GM21825 (cell line): Measurements from ENCODE around the gene C5orf58.
"Not testable (repeated sequence)": the region's sequence is repeated elsewhere in the genome, so short reads cannot be mapped to it uniquely, and the experiment has no call there.

ENCODE experiments used
- ATAC-seq: cut with Tn5 transposase; IDR thresholded peaks from one replicate; pipeline ENCODE4 v1.9.1; 2021; ENCODE audit warnings: mild to moderate bottlenecking, moderate library complexity; ENCODE audit not compliant: unreplicated experiment

Gene C5orf58

DNA sequence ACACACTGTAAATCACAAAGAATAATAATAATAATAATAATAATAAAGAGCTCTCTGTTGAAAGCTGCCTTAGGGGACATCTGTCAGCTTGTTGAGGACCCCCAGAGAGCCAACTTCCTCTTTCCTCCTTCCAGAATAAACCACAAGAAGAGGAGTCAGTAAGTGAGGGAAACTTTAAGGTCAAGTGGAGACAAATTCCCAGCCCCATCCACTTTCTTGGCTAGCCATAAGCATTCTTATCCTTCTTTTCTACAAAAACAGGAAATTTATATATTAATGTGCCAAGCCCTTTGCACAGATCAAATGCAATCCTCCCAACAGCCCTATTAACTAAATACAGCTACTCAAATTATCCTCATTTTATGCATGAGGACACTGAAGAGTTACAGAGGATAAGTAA, 9.4 kb upstream of the C5orf58 start:
- ATAC-seq: no peak

DNA sequence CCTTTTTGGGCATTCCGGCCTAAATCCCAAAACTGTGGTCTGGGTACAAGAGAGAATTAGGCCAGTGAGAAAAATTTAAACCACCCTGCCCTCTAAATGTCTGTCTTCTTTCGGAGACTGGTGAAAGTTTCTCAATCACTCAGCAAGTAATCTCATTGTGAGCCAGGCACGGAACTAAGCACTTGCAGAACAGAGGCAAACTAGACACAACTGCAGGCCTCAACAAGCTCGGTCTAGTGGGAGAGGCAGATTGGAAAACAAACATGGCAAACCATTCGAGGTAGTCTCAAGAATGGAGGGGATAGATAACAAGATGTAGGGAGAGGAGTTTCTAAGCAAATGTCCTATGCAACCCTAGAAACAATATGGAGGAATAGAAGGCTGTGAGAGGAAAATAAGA, 8.9 kb upstream of the C5orf58 start:
- ATAC-seq: no peak

- no peak for ATAC-seq
Measured at GRCh38 chr5:170225326-170226128, 7.3 kb upstream of the C5orf58 start.

- no peak for ATAC-seq
Measured at GRCh38 chr5:170226129-170226615, 6.6 kb upstream of the C5orf58 start.

DNA sequence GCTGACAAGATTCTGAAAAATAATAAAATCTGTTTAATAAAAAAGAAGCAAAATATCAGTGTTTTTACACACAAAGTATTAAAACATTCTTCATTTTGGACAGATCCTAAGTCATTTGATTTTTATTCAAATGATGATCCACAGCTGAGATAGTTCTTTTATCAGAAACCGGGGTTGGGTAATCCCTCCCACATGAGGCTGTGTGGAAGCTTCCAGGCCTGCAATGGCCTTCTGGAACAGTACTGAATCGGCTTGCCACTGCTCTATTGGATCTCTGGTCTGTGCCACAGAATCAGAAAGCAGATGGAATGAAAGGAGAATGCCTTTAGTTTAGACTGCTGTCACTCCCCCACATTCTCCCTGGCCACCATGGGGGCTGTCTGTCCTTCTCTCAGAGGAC, 6.1 kb upstream of the C5orf58 start:
- no peak for ATAC-seq

DNA sequence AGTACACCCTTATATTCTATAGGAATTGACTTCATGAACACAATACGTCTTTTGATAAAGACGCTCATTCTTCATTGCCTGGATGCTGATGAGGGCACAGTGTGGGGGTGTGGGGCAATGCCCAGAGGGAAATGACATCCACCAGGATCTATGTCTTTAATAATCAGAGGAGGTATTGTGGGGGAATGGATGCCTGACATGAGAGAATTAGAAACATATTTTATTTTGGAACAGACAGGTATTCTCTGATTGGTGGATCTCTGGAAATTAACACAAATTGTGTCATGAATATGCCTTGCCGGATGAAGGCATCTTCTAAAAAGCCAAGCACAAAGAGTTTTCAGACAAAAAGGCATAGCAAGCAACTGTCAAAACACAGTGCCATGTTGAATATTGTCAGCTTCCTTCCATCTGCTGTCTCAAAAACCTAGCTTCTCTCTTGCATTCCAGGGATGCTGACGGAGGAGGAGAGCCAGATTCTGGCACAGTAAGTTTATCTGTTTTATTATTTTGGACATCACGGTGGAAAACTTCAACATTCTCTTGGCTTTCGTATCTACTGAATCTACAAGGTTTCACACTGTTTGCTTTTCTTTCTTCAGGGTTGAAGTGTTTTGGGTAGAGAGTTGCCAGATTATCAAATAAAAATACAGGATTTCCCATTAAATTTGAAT, 3.9 kb upstream of the C5orf58 start:
- no peak for ATAC-seq

DNA sequence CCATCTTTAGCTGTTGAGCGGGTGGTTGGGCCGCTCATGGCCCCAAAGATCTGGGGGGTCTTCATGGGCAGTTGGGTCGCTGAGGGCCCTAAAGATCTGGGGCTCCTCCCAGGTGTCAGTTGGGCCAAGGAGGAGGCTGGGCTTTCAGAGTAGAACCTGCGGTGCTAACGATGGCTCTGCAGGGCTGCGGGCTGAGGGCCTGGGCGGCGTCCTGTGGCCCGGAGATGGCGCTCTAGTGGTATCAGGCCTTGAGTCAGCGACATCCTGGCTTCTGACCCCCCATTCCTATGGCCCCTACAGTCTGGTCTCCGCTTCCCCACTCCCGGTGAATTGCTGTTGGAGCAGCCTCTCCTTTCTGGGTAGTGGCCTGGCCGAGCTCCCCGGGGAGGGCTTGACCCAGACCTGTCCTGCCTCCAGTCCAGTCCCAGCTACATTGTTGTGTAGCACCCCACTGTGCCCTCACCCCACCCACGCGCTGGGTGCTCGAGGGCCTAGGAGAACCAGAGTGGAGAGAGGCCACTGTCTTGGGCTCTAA, 640 bp downstream of the C5orf58 start:
- ATAC-seq: no peak

- ATAC-seq: no peak
Measured at GRCh38 chr5:170235876-170236864, 3.4 kb downstream of the C5orf58 start.

- ATAC-seq: no peak
Measured at GRCh38 chr5:170238456-170239196, 5.8 kb downstream of the C5orf58 start.

GRCh38 chr5:170245436-170245835, 12.7 kb downstream of the C5orf58 start:
- not testable (repeated sequence) for ATAC-seq

DNA sequence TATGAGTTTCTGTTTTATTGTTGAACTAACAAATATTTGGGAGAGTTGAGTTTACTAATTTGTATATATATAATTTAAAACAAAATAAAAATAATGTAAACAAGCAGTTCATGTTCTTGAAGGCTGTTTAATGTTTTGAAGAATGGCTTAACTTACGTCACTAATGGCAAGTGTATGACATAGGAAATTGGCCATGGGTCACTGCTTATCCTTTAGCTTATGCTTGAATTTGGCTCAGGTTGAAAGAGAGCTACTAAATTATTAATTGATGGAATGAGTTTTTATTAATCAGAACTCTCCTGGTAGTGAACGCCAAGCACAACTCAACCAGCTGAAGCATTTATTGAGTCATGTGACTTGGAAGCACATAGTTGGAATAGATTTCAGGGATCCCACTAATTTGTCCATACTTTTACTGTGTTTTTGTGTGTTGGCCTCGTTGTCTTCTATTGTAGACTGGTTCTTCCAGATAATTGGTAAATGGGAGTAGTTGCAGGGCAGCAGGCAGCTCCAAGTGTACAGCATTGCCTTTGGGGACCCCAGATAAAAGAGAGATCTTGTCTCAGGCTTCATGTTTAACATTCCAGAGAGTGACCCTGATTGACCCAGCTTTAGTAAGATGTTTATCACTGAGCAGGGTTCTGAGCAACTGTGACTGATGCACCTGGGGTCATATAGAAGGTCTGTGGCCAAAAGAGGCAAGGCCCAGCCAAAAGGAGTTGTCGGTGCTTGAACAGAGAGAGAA, 13.5 kb downstream of the C5orf58 start:
- ATAC-seq: no peak

DNA sequence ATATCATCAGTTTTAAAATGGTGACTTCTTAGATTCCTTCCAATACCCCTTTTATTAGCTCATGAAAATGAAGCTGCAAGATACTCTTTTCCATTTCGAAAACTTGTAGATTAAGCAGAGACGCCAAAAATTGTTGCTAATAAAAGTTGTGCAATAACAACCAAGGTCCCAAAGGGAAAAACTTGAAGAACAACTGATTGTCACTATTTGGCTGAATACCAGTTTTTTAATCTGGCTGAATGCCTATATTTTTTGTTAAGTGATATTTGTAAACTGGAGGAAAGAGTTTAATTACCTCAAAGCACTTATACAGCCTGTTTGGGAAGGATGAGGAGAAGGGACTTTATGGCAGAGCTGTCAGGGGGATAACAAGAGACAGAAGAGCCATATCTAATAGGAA, 14.6 kb downstream of the C5orf58 start:
- ATAC-seq: no peak

- ATAC-seq: no peak
Measured at GRCh38 chr5:170248172-170248930, 15.6 kb downstream of the C5orf58 start.

DNA sequence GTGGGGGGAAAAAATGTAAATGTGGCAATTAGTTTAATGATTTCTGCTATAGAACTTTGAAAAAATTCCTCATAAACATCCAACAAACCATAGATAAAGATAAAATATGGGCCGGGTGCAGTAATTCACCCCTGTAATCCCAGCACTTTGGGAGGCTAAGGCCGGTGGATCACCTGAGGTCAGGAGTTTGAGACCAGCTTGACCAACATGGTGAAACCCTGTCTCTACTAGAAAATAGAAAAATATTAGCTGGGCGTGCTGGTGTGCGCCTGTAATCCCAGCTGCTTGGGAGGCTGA, 16.1 kb downstream of the C5orf58 start:
- not testable (repeated sequence) for ATAC-seq

DNA sequence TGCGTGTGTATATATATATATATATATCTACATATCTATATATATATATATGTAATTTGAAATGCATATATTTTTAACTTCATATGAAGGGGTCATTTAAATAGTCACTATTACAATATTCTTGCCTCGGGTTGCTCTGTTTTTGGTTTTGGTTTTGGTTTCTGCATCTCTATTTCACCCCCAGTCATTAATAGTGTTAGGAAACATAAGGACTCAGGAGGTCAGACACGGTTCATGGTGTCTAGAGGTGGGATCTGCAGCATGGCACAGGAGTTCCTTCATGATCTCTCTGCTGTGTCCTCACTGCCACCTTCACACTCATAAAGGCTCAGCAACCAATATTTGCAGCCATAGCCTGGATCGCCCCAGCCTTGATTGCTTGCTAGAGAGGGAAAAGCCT, 16.6 kb downstream of the C5orf58 start:
- ATAC-seq: no peak

DNA sequence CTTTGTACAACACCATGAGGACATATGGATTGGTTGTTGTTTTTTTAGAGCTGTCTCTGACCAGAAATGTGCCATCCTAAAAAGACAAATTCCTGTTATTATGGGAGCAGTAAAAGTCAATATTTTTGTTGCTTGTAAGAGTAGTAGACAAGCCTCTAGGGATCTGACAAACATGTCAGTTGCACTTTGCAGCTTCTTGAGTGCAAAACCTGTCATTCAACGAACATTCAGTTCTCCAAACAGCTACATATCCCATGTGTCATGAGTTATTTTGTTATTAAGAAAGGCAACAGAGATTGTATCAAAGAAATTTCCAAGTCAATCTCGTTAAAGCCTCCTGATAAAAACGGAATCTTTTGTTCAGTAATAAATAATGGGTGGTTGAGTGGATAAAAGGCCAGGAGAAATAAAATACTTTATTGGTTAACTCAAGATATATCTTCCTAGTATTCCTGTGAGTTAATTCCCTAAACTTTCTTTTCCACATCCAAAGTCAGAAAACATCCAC, 18.1 kb downstream of the C5orf58 start:
- no peak for ATAC-seq

- no peak for ATAC-seq
Measured at GRCh38 chr5:170251462-170251861, 18.7 kb downstream of the C5orf58 start.

DNA sequence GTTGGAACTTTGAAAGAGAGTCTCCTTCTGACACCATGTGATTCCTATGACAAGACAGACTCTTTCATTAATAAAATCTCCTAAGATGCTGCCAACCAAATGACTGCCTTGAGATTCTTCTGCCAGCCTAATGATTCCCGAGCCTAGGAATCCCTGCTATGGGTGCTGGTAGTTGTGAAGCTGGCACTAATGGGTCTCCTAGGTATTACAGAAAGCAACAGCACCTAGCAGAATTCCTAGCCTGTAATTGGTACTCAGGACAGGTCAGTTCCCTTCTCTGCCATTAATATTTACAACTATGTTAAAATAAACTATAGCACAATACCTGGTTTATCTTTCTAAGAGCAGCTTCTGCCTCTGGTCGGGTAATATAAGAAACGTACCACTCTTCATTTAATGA, 19.3 kb downstream of the C5orf58 start:
- ATAC-seq: no peak
